ENCODE results near the gene ZNF135.
A peak's percentile ranks its signal among the peaks of the same experiment; 100 is the strongest.

ZNF135 gene

DNA sequence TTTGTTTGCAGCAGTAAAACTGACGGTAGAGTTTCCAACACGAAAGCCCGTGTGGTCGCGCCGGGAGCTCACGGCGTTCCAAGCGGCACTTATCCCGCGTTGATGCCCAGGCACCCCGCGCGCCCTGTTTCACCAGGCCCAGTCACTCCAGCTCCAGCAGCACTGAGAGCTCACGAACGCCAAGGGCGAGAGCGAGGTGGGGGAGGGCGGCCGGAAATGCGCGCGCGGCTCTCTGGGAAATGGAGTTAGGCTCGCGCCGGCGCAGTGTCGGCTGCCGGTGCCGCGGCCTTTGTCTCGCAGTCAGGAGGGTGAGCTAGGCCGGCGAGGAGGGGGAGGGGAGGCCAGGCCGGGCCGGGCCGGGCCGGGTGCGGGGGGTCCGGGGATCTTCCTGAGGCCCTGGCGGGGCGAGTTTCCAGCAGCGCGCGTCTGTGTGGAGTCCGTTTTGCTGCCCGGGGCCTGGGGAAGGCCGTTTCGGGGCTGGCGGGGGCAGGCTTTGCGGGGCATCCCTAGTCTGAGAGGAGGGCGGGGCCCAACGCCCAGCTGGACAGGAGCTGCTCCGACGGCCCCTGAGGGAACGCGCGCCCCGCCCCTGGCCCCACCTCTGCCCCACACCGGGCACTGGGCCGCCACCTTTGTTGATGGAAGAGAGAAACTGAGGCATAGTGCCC is at the start of gene ZNF135:
TSS of gene ZNF135 (plus strand) at position 280 of the 668 bp plus-strand sequence. CDS start 721 bp downstream, outside the sequence.
- Histone ChIP-seq H3K27me3 (ENCODE audit: control insufficient read depth, insufficient read depth, low read length) (no peaks in the 10 kb centered on the region), H3K9me3 (ENCODE audit: control insufficient read depth, insufficient read depth, low read length) (peaks cover 42% of the 10 kb centered on the region), H3K9ac (ENCODE audit: low read depth, low read length) (peak within 1 kb of the TSS; percentile 75), H3K27ac (ENCODE audit: low read depth, low read length) (peak within 1 kb of the TSS; percentile 63), H3K36me3 (ENCODE audit: control insufficient read depth, insufficient read depth, low read length) (peaks cover 6% of the 10 kb centered on the region), H3K4me3 (ENCODE audit: low read depth, low read length) (peak within 1 kb of the TSS; percentile 62), H3K4me1 (ENCODE audit: control insufficient read depth, insufficient read depth, low read length) (peaks cover 5% of the 10 kb centered on the region; the same call in 1 of the 2 replicates)

DNA sequence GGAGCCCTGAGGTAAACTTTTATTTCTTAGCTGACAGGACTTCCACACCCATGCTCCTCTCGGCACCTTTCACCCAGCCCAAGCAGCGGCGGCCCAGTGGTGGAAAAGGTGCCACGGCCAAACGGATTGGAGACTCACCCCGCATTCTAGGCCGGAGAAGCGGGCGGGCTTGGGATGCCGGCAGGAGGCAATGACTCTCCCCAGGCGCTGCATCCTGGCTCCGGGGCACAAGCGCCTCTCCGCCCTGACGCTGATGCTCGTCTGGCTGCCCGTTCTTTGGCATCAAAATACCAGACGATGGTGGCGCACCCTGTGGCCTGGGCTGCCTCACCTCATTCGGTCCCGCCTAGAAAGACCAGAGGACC is 49.8 kb upstream of the ZNF135 start:
- H3K9me3 ChIP-seq (ENCODE audit: control insufficient read depth, insufficient read depth, low read length) = peaks cover 64% of the 10 kb centered on the region

GRCh38 chr19:58009666-58010301 is 49.3 kb upstream of the ZNF135 start:
- peaks cover 20% of the 10 kb centered on the region for H3K36me3 ChIP-seq (ENCODE audit: control insufficient read depth, insufficient read depth, low read length)
- H3K9me3 ChIP-seq (ENCODE audit: control insufficient read depth, insufficient read depth, low read length) = peaks cover 60% of the 10 kb centered on the region
- no peak overlapping the region for H3K9ac ChIP-seq (ENCODE audit: low read depth, low read length)
- no peaks in the 10 kb centered on the region for H3K27me3 ChIP-seq (ENCODE audit: control insufficient read depth, insufficient read depth, low read length)
- H3K4me1 ChIP-seq (ENCODE audit: control insufficient read depth, insufficient read depth, low read length) = no peaks in the 10 kb centered on the region
- peak overlapping the region; percentile 48 for H3K4me3 ChIP-seq (ENCODE audit: low read depth, low read length)
- no peak overlapping the region for H3K27ac ChIP-seq (ENCODE audit: low read depth, low read length)

More for the DNA sequence above, 49.8 kb upstream of the ZNF135 start:
- H3K4me1 ChIP-seq (ENCODE audit: control insufficient read depth, insufficient read depth, low read length) = no peaks in the 10 kb centered on the region
- no peak overlapping the region for H3K9ac ChIP-seq (ENCODE audit: low read depth, low read length)
- H3K4me3 ChIP-seq (ENCODE audit: low read depth, low read length) = peak overlapping the region; percentile 48
- peaks cover 25% of the 10 kb centered on the region for H3K36me3 ChIP-seq (ENCODE audit: control insufficient read depth, insufficient read depth, low read length)
- no peaks in the 10 kb centered on the region for H3K27me3 ChIP-seq (ENCODE audit: control insufficient read depth, insufficient read depth, low read length)
- H3K27ac ChIP-seq (ENCODE audit: low read depth, low read length) = no peak overlapping the region

GRCh38 chr19:58010507-58010906 is 48.6 kb upstream of the ZNF135 start:
- Histone ChIP-seq H3K9ac (ENCODE audit: low read depth, low read length) (no peak overlapping the region), H3K4me1 (ENCODE audit: control insufficient read depth, insufficient read depth, low read length) (no peaks in the 10 kb centered on the region), H3K9me3 (ENCODE audit: control insufficient read depth, insufficient read depth, low read length) (peaks cover 56% of the 10 kb centered on the region), H3K4me3 (ENCODE audit: low read depth, low read length) (no peak overlapping the region), H3K36me3 (ENCODE audit: control insufficient read depth, insufficient read depth, low read length) (peaks cover 13% of the 10 kb centered on the region), H3K27me3 (ENCODE audit: control insufficient read depth, insufficient read depth, low read length) (no peaks in the 10 kb centered on the region), H3K27ac (ENCODE audit: low read depth, low read length) (no peak overlapping the region)

DNA sequence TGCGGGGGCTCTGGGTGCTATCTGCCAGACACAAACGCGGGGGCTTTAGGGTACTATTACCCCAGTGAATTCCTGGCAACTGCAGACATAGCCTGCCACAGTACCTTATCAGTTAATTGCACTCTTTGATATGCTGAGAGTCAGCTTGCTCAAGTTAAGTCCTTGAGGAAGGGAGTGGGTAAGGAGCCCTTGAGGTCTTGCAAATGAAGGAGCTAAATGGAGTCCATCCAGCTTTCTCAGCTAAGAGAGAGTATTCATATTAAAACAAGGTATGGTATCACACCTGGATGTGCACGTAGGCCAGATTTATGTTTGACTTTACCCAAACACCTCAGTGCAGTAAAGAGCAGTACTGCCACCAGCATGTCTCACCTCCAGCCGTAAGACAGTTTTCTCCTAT is 44.9 kb upstream of the ZNF135 start:
- H3K36me3 ChIP-seq (ENCODE audit: control insufficient read depth, insufficient read depth, low read length) = no peaks in the 10 kb centered on the region
- H3K4me3 ChIP-seq (ENCODE audit: low read depth, low read length) = no peak overlapping the region
- H3K9ac ChIP-seq (ENCODE audit: low read depth, low read length) = no peak overlapping the region
- H3K27ac ChIP-seq (ENCODE audit: low read depth, low read length) = no peak overlapping the region
- H3K4me1 ChIP-seq (ENCODE audit: control insufficient read depth, insufficient read depth, low read length) = no peaks in the 10 kb centered on the region
- H3K27me3 ChIP-seq (ENCODE audit: control insufficient read depth, insufficient read depth, low read length) = no peaks in the 10 kb centered on the region
- peaks cover 53% of the 10 kb centered on the region for H3K9me3 ChIP-seq (ENCODE audit: control insufficient read depth, insufficient read depth, low read length)

DNA sequence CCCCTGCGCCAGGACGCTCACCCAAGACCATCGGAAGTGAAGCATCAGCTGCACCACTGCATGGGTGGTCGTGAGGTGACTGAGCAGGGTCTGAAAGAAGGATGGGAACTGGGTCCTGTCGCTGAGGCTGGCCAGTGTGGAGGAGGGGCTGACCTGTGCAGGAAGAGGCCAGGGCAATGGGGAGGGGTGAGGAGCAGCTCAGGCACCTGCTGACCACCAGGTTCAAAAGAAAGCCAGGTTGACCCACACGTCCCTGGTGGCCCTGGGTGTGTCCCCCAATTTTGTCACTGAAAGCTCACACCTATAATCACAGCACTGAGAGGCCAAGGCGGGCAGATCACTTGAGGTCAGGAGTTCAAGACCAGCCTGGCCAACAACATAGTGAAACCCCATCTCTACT is 39.0 kb upstream of the ZNF135 start:
- H3K27me3 ChIP-seq (ENCODE audit: control insufficient read depth, insufficient read depth, low read length) = no peaks in the 10 kb centered on the region
- no peak overlapping the region for H3K27ac ChIP-seq (ENCODE audit: low read depth, low read length)
- no peaks in the 10 kb centered on the region for H3K4me1 ChIP-seq (ENCODE audit: control insufficient read depth, insufficient read depth, low read length)
- no peak overlapping the region for H3K9ac ChIP-seq (ENCODE audit: low read depth, low read length)
- no peak overlapping the region for H3K4me3 ChIP-seq (ENCODE audit: low read depth, low read length)
- H3K36me3 ChIP-seq (ENCODE audit: control insufficient read depth, insufficient read depth, low read length) = no peaks in the 10 kb centered on the region
- peaks cover 57% of the 10 kb centered on the region for H3K9me3 ChIP-seq (ENCODE audit: control insufficient read depth, insufficient read depth, low read length)

- Histone ChIP-seq H3K27ac (ENCODE audit: low read depth, low read length) (no peak overlapping the region), H3K9ac (ENCODE audit: low read depth, low read length) (no peak overlapping the region), H3K36me3 (ENCODE audit: control insufficient read depth, insufficient read depth, low read length) (no peaks in the 10 kb centered on the region), H3K4me1 (ENCODE audit: control insufficient read depth, insufficient read depth, low read length) (no peaks in the 10 kb centered on the region), H3K9me3 (ENCODE audit: control insufficient read depth, insufficient read depth, low read length) (peaks cover 60% of the 10 kb centered on the region), H3K4me3 (ENCODE audit: low read depth, low read length) (no peak overlapping the region), H3K27me3 (ENCODE audit: control insufficient read depth, insufficient read depth, low read length) (no peaks in the 10 kb centered on the region)
Observed at GRCh38 chr19:58021541-58022282, 37.4 kb upstream of the ZNF135 start.

DNA sequence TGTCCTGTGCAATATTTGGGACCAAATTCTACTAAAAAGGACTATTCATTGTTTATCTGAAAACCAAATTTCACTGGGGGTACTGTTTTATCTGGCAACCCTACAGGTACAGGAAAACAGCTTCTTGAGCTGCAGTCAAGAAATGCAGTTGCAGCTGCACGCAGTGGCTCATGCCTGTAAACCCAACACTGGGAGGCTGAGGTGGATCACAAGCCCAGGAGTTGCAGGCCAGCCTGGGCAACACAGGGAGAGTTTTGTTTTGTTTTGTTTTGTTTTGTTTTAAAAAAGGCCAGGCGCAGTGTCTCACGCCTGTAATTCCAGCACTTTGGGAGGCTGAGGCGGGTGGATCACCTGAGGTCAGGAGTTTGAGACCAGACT is 36.8 kb upstream of the ZNF135 start:
- Histone ChIP-seq H3K4me3 (ENCODE audit: low read depth, low read length) (no peak overlapping the region), H3K4me1 (ENCODE audit: control insufficient read depth, insufficient read depth, low read length) (no peaks in the 10 kb centered on the region), H3K27me3 (ENCODE audit: control insufficient read depth, insufficient read depth, low read length) (no peaks in the 10 kb centered on the region), H3K36me3 (ENCODE audit: control insufficient read depth, insufficient read depth, low read length) (no peaks in the 10 kb centered on the region), H3K9ac (ENCODE audit: low read depth, low read length) (no peak overlapping the region), H3K27ac (ENCODE audit: low read depth, low read length) (no peak overlapping the region), H3K9me3 (ENCODE audit: control insufficient read depth, insufficient read depth, low read length) (peaks cover 61% of the 10 kb centered on the region)

DNA sequence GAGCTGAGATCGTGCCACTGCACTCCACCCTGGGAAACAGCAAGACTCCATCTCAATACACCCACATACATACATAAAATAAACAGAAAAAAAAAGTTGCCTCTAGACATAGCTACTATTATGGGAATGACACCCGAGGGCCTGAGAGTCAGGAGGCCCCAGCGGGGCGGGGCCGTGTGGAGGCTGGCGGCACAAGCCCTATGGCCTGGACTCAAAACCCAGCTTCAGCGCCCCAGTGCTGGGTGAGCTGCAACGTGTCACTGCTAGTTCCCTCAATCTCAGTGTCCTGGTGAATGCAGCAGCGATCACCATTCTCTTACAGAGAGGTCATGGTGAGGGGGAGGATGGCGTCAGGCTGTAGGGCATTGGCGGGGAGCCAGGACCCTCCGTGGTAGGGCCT is 34.4 kb upstream of the ZNF135 start:
- H3K36me3 ChIP-seq (ENCODE audit: control insufficient read depth, insufficient read depth, low read length) = no peaks in the 10 kb centered on the region
- no peak overlapping the region for H3K4me3 ChIP-seq (ENCODE audit: low read depth, low read length)
- H3K27me3 ChIP-seq (ENCODE audit: control insufficient read depth, insufficient read depth, low read length) = no peaks in the 10 kb centered on the region
- H3K9ac ChIP-seq (ENCODE audit: low read depth, low read length) = no peak overlapping the region
- peaks cover 62% of the 10 kb centered on the region for H3K9me3 ChIP-seq (ENCODE audit: control insufficient read depth, insufficient read depth, low read length)
- H3K4me1 ChIP-seq (ENCODE audit: control insufficient read depth, insufficient read depth, low read length) = no peaks in the 10 kb centered on the region
- no peak overlapping the region for H3K27ac ChIP-seq (ENCODE audit: low read depth, low read length)

- peaks cover 18% of the 10 kb centered on the region for H3K9me3 ChIP-seq (ENCODE audit: control insufficient read depth, insufficient read depth, low read length)
- H3K9ac ChIP-seq (ENCODE audit: low read depth, low read length) = no peak within 1 kb of the TSS; the same call in 1 of the 2 replicates
- peak within 1 kb of the TSS; percentile 67 for H3K4me3 ChIP-seq (ENCODE audit: low read depth, low read length)
- H3K27me3 ChIP-seq (ENCODE audit: control insufficient read depth, insufficient read depth, low read length) = no peaks in the 10 kb centered on the region
- H3K27ac ChIP-seq (ENCODE audit: low read depth, low read length) = no peak within 1 kb of the TSS
- peaks cover 4% of the 10 kb centered on the region; the same call in 1 of the 2 replicates for H3K4me1 ChIP-seq (ENCODE audit: control insufficient read depth, insufficient read depth, low read length)
- H3K36me3 ChIP-seq (ENCODE audit: control insufficient read depth, insufficient read depth, low read length) = no peaks in the 10 kb centered on the region
Observed at GRCh38 chr19:58033741-58034476, 25.2 kb upstream of the ZNF135 start, which contains the start of gene ZSCAN1. Gene ZSCAN1, plus strand, starts transcription at chr19:58034025. Its CDS starts 3,812 bp downstream, at chr19:58037837.

All from HUES48 (cell line).